Thyroid gland (tissue), 4 donors: ENCODE results near the gene PCSK1.

Experiments used
- CTCF ChIP-seq, 6 experiments: fragments of 200-600 bp in 3 of 6; fragments of 450-650 bp in 3 of 6; sonication (generic) in 3 of 6; IDR thresholded peaks; one replicate each; pipeline ENCODE4 v1.5.1; 2016 to 2019; ENCODE audit warnings: antibody characterized with exemption in 6 of 6, mild to moderate bottlenecking in 2 of 6, inconsistent platforms in 1 of 6, moderate library complexity in 1 of 6
- POLR2A ChIP-seq, 2 donors: fragments of 450-650 bp; IDR thresholded peaks; one replicate each; pipeline ENCODE4 v1.6.1; 2017; ENCODE audit warnings: antibody characterized with exemption in 2 of 2, mild to moderate bottlenecking in 2 of 2, moderate library complexity in 1 of 2

- TF ChIP-seq CTCF (IDR thresholded peaks at IDR 0.05) (no peak), POLR2A (IDR thresholded peaks at IDR 0.05) (no peak)
These were observed 24.1 kb downstream of the PCSK1 start for GRCh38 chr5:96408841-96409538.
